Amniotic epithelial cell (primary cell): ENCODE results near the gene RNASE9.
"Not testable (repeated sequence)": the region's sequence is repeated elsewhere in the genome, so short reads cannot be mapped to it uniquely, and the experiment has no call there.

Source experiments
- DNase-seq: peaks from one replicate; pipeline ENCODE4 v3.0.0-alpha.2; 2010; ENCODE audit warnings: low read depth

The RNASE9 gene

GRCh38 chr14:20560961-20561360 is at the start of gene RNASE9:
Gene RNASE9, minus strand, starts transcription at chr14:20561047.
- no peak for DNase-seq

GRCh38 chr14:20610002-20610765 is 49.3 kb upstream of the RNASE9 start:
- peak; percentile 70 for DNase-seq

GRCh38 chr14:20609215-20610001 is 48.6 kb upstream of the RNASE9 start:
- peak; percentile 78 for DNase-seq

GRCh38 chr14:20608383-20609110 is 47.7 kb upstream of the RNASE9 start:
- no peak for DNase-seq

GRCh38 chr14:20607617-20608016 is 46.8 kb upstream of the RNASE9 start:
- DNase-seq: no peak

GRCh38 chr14:20606902-20607242 is 46.0 kb upstream of the RNASE9 start:
- no peak for DNase-seq

GRCh38 chr14:20606190-20606901 is 45.5 kb upstream of the RNASE9 start:
- DNase-seq: peak; percentile 29

GRCh38 chr14:20603813-20604690 is 43.2 kb upstream of the RNASE9 start:
- DNase-seq: no peak

GRCh38 chr14:20602583-20602982 is 41.7 kb upstream of the RNASE9 start:
- DNase-seq: no peak

- DNase-seq: no peak
Observed at GRCh38 chr14:20601522-20601921, 40.7 kb upstream of the RNASE9 start.

- DNase-seq: no peak
Observed at GRCh38 chr14:20597108-20597507, 36.3 kb upstream of the RNASE9 start.

- DNase-seq: not testable (repeated sequence)
Observed at GRCh38 chr14:20595726-20596125, 34.9 kb upstream of the RNASE9 start.

- DNase-seq: no peak
Observed at GRCh38 chr14:20592574-20592973, 31.7 kb upstream of the RNASE9 start.

- no peak for DNase-seq
Observed at GRCh38 chr14:20591235-20591634, 30.4 kb upstream of the RNASE9 start, which contains the start of gene RNASE12. Gene RNASE12, minus strand, starts transcription at chr14:20591376. Its CDS starts 653 bp downstream, at chr14:20590723.

GRCh38 chr14:20587489-20588154 is 26.8 kb upstream of the RNASE9 start, which contains the start of gene RNASE11:
Gene RNASE11, minus strand, starts transcription at chr14:20588001.
- DNase-seq: no peak

GRCh38 chr14:20583908-20584307 is 23.1 kb upstream of the RNASE9 start:
- no peak for DNase-seq

GRCh38 chr14:20583142-20583541 is 22.3 kb upstream of the RNASE9 start:
- DNase-seq: no peak

- DNase-seq: no peak
Observed at GRCh38 chr14:20580242-20580641, 19.4 kb upstream of the RNASE9 start.

GRCh38 chr14:20578784-20579502 is 18.1 kb upstream of the RNASE9 start:
- no peak for DNase-seq

- DNase-seq: no peak
Observed at GRCh38 chr14:20578325-20578724, 17.5 kb upstream of the RNASE9 start.
